Caco-2 (cell line): ENCODE results near the gene ADCY5. TPM values are rescaled to one million over a fixed set of nuclear protein-coding genes. Genes with fewer than 3 reads are reported as not detected.

Experiments
- BruUV-seq: library from RNA; stranded (reverse); fragments of 400-500 nt; replicated peaks from 2 replicates; lab custom pipeline; 2021; lab: Mats Ljungman, UMichigan
- CTCF ChIA-PET: fragments of 300-600 bp; sonication (Branson Sonifier 250); formaldehyde crosslinking; loops from one replicate; lab custom pipeline; 2022; ENCODE audit warnings: antibody characterized with exemption; lab: Charles Lee
- POLR2A ChIA-PET: fragments of 300-600 bp; sonication (Branson Sonifier 250); formaldehyde crosslinking; loops from one replicate; lab custom pipeline; 2022; ENCODE audit warnings: antibody characterized with exemption; lab: Charles Lee
- DNase-seq, 2 experiments: peaks; one replicate each; pipeline versions ENCODE4 v3.0.0 to v3.0.0-alpha.2; 2020 to 2022
- H3K27me3 ChIP-seq: replicated peaks from 2 replicates; pipeline ENCODE4 v1.6.0; 2011; ENCODE audit warnings: low read length; ENCODE audit not compliant: control insufficient read depth, insufficient read depth
- H3K36me3 ChIP-seq: 2 replicates; pipeline ENCODE4 v1.5.1; 2011; ENCODE audit warnings: low read length; ENCODE audit not compliant: control insufficient read depth, insufficient read depth
- H3K4me1 ChIP-seq: fragments of 250-450 bp; sonication (Bioruptor Pico); 2 replicates; pipeline ENCODE4 v1.5.1; 2020; ENCODE audit warnings: mild to moderate bottlenecking
- H3K4me3 ChIP-seq: 2 replicates; pipeline ENCODE4 v1.5.1; 2011; ENCODE audit warnings: low read depth, mild to moderate bottlenecking, control low read depth, low read length
- H3K9me3 ChIP-seq: fragments of 250-450 bp; sonication (Bioruptor Pico); 2 replicates; pipeline ENCODE4 v1.5.1; 2020; ENCODE audit warnings: mild to moderate bottlenecking, moderate library complexity
- H3K27ac Mint-ChIP-seq: one replicate; pipeline ENCODE4 v1.8.0; 2022; ENCODE audit warnings: mixed read lengths; ENCODE audit not compliant: unreplicated experiment
- H3K27me3 Mint-ChIP-seq: one replicate; pipeline ENCODE4 v1.8.0; 2022; ENCODE audit warnings: mixed read lengths; ENCODE audit not compliant: insufficient read depth, unreplicated experiment
- H3K36me3 Mint-ChIP-seq: one replicate; pipeline ENCODE4 v1.8.0; 2022; ENCODE audit warnings: mild to moderate bottlenecking, mixed read lengths; ENCODE audit not compliant: insufficient read depth, unreplicated experiment
- H3K4me1 Mint-ChIP-seq: one replicate; pipeline ENCODE4 v1.8.0; 2022; ENCODE audit warnings: low read depth, mixed read lengths; ENCODE audit not compliant: unreplicated experiment
- H3K4me3 Mint-ChIP-seq: one replicate; pipeline ENCODE4 v1.8.0; 2022; ENCODE audit warnings: mild to moderate bottlenecking, moderate library complexity, mixed read lengths; ENCODE audit not compliant: unreplicated experiment
- H3K9me3 Mint-ChIP-seq: one replicate; pipeline ENCODE4 v1.8.0; 2022; ENCODE audit warnings: mixed read lengths; ENCODE audit not compliant: unreplicated experiment
- CTCF ChIP-seq, 2 experiments: fragments of 200-600 bp in 1 of 2; IDR thresholded peaks; 1 replicate in 1 of 2; 2 replicates in 1 of 2; pipeline versions ENCODE4 v1.5.1 to v1.8.0; 2011 to 2022; ENCODE audit warnings: antibody characterized with exemption in 1 of 2, control low read depth in 1 of 2, inconsistent platforms in 1 of 2, low read depth in 1 of 2, low read length in 1 of 2, mild to moderate bottlenecking in 1 of 2, moderate library complexity in 1 of 2; ENCODE audit not compliant: insufficient read depth in 1 of 2, severe bottlenecking in 1 of 2, unreplicated experiment in 1 of 2
- intact Hi-C: fragments of 100-400 bp; cut with micrococcal nuclease; formaldehyde crosslinking; loops from one replicate; pipeline ENCODE4 v1.10.0; 2022; ENCODE audit not compliant: unreplicated experiment
- total RNA-seq: library from RNA; stranded (reverse); gene quantifications from 2 replicates; pipeline ENCODE4 v1.2.3, GENCODE V29; 2022

Gene ADCY5
- total RNA-seq, 1 experiment from 2014 or later, result 0.91 TPM

- DNase-seq, result no peak
- H3K4me3 ChIP-seq, result no peak overlapping the region
- CTCF ChIA-PET, result no interaction called here
- intact Hi-C loops, result no loop called here
- POLR2A ChIA-PET, result no interaction called here
- peaks cover 14% of the 10 kb centered on the region for H3K36me3 Mint-ChIP-seq
- H3K9me3 ChIP-seq, result no peaks in the 10 kb centered on the region
- H3K27ac Mint-ChIP-seq, result no peak overlapping the region
- no peaks in the 10 kb centered on the region for H3K36me3 ChIP-seq
- no peaks in the 10 kb centered on the region for H3K27me3 Mint-ChIP-seq
- no peak overlapping the region for H3K4me3 Mint-ChIP-seq
- no peaks in the 10 kb centered on the region for H3K27me3 ChIP-seq
- H3K9me3 Mint-ChIP-seq, result no peaks in the 10 kb centered on the region
- H3K4me1 Mint-ChIP-seq, result no peaks in the 10 kb centered on the region
- no TSS peak for BruUV-seq
- no peaks in the 10 kb centered on the region for H3K4me1 ChIP-seq
- TF ChIP-seq CTCF (IDR thresholded peaks at IDR 0.05; ENCODE audit: insufficient read depth in 1 of 2, low read depth in 1 of 2, low read length in 1 of 2, severe bottlenecking in 1 of 2, unreplicated experiment in 1 of 2), result no peak
Measured at GRCh38 chr3:123481722-123482457, 33.0 kb upstream of the ADCY5 start.

- POLR2A ChIA-PET, result no interaction called here
- intact Hi-C loops, result no loop called here
- CTCF ChIA-PET, result no interaction called here
- Mint-ChIP-seq H3K27ac (no peak overlapping the region), H3K27me3 (no peaks in the 10 kb centered on the region), H3K9me3 (no peaks in the 10 kb centered on the region), H3K4me1 (no peaks in the 10 kb centered on the region), H3K4me3 (no peak overlapping the region), H3K36me3 (peaks cover 7% of the 10 kb centered on the region)
- H3K36me3 ChIP-seq, result no peaks in the 10 kb centered on the region
- no peaks in the 10 kb centered on the region for H3K9me3 ChIP-seq
- BruUV-seq, result no TSS peak
- no peaks in the 10 kb centered on the region for H3K4me1 ChIP-seq
- DNase-seq, result no peak
- H3K4me3 ChIP-seq, result no peak overlapping the region
- TF ChIP-seq CTCF (IDR thresholded peaks at IDR 0.05; ENCODE audit: insufficient read depth in 1 of 2, low read depth in 1 of 2, low read length in 1 of 2, severe bottlenecking in 1 of 2, unreplicated experiment in 1 of 2), result no peak
- no peaks in the 10 kb centered on the region for H3K27me3 ChIP-seq
Measured at GRCh38 chr3:123481071-123481470, 32.2 kb upstream of the ADCY5 start.

GRCh38 chr3:123480428-123480827, 31.5 kb upstream of the ADCY5 start:
- Mint-ChIP-seq H3K4me3 (no peak overlapping the region), H3K4me1 (no peaks in the 10 kb centered on the region), H3K36me3 (peaks cover 7% of the 10 kb centered on the region), H3K27ac (no peak overlapping the region), H3K27me3 (no peaks in the 10 kb centered on the region), H3K9me3 (no peaks in the 10 kb centered on the region)
- no peak for DNase-seq
- no TSS peak for BruUV-seq
- no peaks in the 10 kb centered on the region for H3K36me3 ChIP-seq
- H3K9me3 ChIP-seq, result no peaks in the 10 kb centered on the region
- no peak overlapping the region for H3K4me3 ChIP-seq
- CTCF ChIA-PET, result interaction anchor here (0.6 kb wide), 1 partner anchor 10 kb away, joined by 3 read pairs; no protein-coding TSS in a partner anchor
- no peak for TF ChIP-seq CTCF (IDR thresholded peaks at IDR 0.05; ENCODE audit: insufficient read depth in 1 of 2, low read depth in 1 of 2, low read length in 1 of 2, severe bottlenecking in 1 of 2, unreplicated experiment in 1 of 2)
- H3K4me1 ChIP-seq, result no peaks in the 10 kb centered on the region
- POLR2A ChIA-PET, result no interaction called here
- intact Hi-C loops, result no loop called here
- no peaks in the 10 kb centered on the region for H3K27me3 ChIP-seq
